CD14-positive monocyte (primary cell): Measurements from ENCODE around the gene AP2M1. TPM values are rescaled to one million over a fixed set of nuclear protein-coding genes. Genes with fewer than 3 reads are reported as not detected.

Source experiments
- DNase-seq, 3 donors: peaks; one replicate each; pipeline ENCODE4 v3.0.0-alpha.2; 2011 to 2022
- H2AFZ ChIP-seq: 2 replicates; pipeline ENCODE4 v1.6.0; 2012; ENCODE audit warnings: mild to moderate bottlenecking, low read depth, low read length, inconsistent platforms; ENCODE audit not compliant: insufficient read depth, poor library complexity, severe bottlenecking
- H3K27ac ChIP-seq, 2 donors: 1 replicate in 1 of 2; 2 replicates in 1 of 2; pipeline ENCODE4 v1.5.1; 2012 to 2013; ENCODE audit warnings: low read length in 2 of 2, control low read depth in 1 of 2, inconsistent platforms in 1 of 2, low read depth in 1 of 2, mild to moderate bottlenecking in 1 of 2
- H3K27me3 ChIP-seq, 2 donors: one replicate each; pipeline versions ENCODE4 v1.6.0 to v1.6.1; 2011 to 2013; ENCODE audit warnings: low read length in 2 of 2; ENCODE audit not compliant: control insufficient read depth in 2 of 2, insufficient read depth in 2 of 2
- H3K36me3 ChIP-seq, 2 donors: replicated peaks in 1 of 2; 1 replicate in 1 of 2; 2 replicates in 1 of 2; pipeline versions ENCODE4 v1.5.1 to v1.6.1; 2012 to 2013; ENCODE audit warnings: low read length in 2 of 2, control low read depth in 1 of 2, inconsistent platforms in 1 of 2, mild to moderate bottlenecking in 1 of 2; ENCODE audit not compliant: insufficient read depth in 2 of 2, control insufficient read depth in 1 of 2
- H3K4me1 ChIP-seq, 2 donors: 1 replicate in 1 of 2; 2 replicates in 1 of 2; pipeline versions ENCODE4 v1.5.1 to v1.6.1; 2012 to 2013; ENCODE audit warnings: low read length in 2 of 2, control low read depth in 1 of 2, inconsistent platforms in 1 of 2, mild to moderate bottlenecking in 1 of 2, moderate library complexity in 1 of 2; ENCODE audit not compliant: insufficient read depth in 2 of 2, control insufficient read depth in 1 of 2
- H3K4me2 ChIP-seq: replicated peaks from 2 replicates; pipeline ENCODE3; 2012; ENCODE audit warnings: low read length, moderate library complexity, mild to moderate bottlenecking; ENCODE audit not compliant: poor library complexity, severe bottlenecking; ENCODE audit errors: extremely low read depth
- H3K4me3 ChIP-seq, 3 experiments: fragments of 200-600 bp in 1 of 3; sonication (generic) in 1 of 3; replicated peaks in 1 of 3; 1 replicate in 2 of 3; 2 replicates in 1 of 3; pipeline ENCODE4 v1.5.1; 2011 to 2013; ENCODE audit warnings: low read length in 3 of 3, mild to moderate bottlenecking in 3 of 3, control low read depth in 2 of 3, low read depth in 2 of 3, inconsistent platforms in 1 of 3, moderate library complexity in 1 of 3
- H3K79me2 ChIP-seq: 2 replicates; pipeline ENCODE4 v1.6.0; 2012; ENCODE audit warnings: mild to moderate bottlenecking, control low read depth, inconsistent platforms, low read length, moderate library complexity; ENCODE audit not compliant: insufficient read depth
- H3K9ac ChIP-seq: 2 replicates; pipeline ENCODE4 v1.6.0; 2017; ENCODE audit warnings: low read length, mild to moderate bottlenecking; ENCODE audit not compliant: insufficient read depth, poor library complexity, severe bottlenecking
- H3K9me3 ChIP-seq, 2 donors: replicated peaks in 1 of 2; 1 replicate in 1 of 2; 2 replicates in 1 of 2; pipeline versions ENCODE4 v1.5.1 to v1.6.1; 2012 to 2013; ENCODE audit warnings: low read length in 2 of 2, control low read depth in 1 of 2; ENCODE audit not compliant: control insufficient read depth in 1 of 2, insufficient read depth in 1 of 2
- H4K20me1 ChIP-seq: 2 replicates; pipeline ENCODE4 v1.6.0; 2012; ENCODE audit warnings: mild to moderate bottlenecking, low read length, control low read depth, moderate library complexity; ENCODE audit not compliant: insufficient read depth
- H3K27ac Mint-ChIP-seq, 7 donors: one replicate each; pipeline ENCODE4 v1.8.0; 2020; ENCODE audit warnings: mild to moderate bottlenecking in 7 of 7, mixed read lengths in 7 of 7, moderate library complexity in 6 of 7, inconsistent platforms in 2 of 7
- H3K27me3 Mint-ChIP-seq, 3 donors: one replicate each; pipeline ENCODE4 v1.8.0; 2021 to 2022; ENCODE audit warnings: low read depth in 3 of 3, mild to moderate bottlenecking in 3 of 3, mixed read lengths in 3 of 3, moderate library complexity in 3 of 3, inconsistent platforms in 1 of 3
- H3K36me3 Mint-ChIP-seq, 2 donors: one replicate each; pipeline ENCODE4 v1.8.0; 2020; ENCODE audit warnings: mixed read lengths in 2 of 2, inconsistent platforms in 1 of 2, mild to moderate bottlenecking in 1 of 2
- H3K4me1 Mint-ChIP-seq: one replicate; pipeline ENCODE4 v1.8.0; 2020; ENCODE audit warnings: mild to moderate bottlenecking, mixed read lengths
- H3K4me3 Mint-ChIP-seq, 2 donors: one replicate each; pipeline ENCODE4 v1.8.0; 2020; ENCODE audit warnings: mild to moderate bottlenecking in 2 of 2, mixed read lengths in 2 of 2, moderate library complexity in 1 of 2
- H3K9me3 Mint-ChIP-seq, 7 donors: one replicate each; pipeline ENCODE4 v1.8.0; 2020 to 2022; ENCODE audit warnings: mixed read lengths in 7 of 7, mild to moderate bottlenecking in 6 of 7, moderate library complexity in 6 of 7, inconsistent platforms in 2 of 7
- WGBS: methylation state at CpG from one replicate; pipeline ENCODE4 v1.1.5; 2013; ENCODE audit warnings: missing lambda C conversion rate; ENCODE audit not compliant: insufficient coverage; 5-methylcytosine and 5-hydroxymethylcytosine counted together
- intact Hi-C, 2 donors: fragments of 100-400 bp; cut with micrococcal nuclease; formaldehyde crosslinking; loops; one replicate each; pipeline versions ENCODE4 v1.15.0 to v1.15.1; 2023
- polyA plus RNA-seq, 3 donors: library from polyadenylated mRNA; depleted of rRNA in 1 of 3; unstranded in 2 of 3; stranded (reverse) in 1 of 3; fragments of 300-500 nt in 2 of 3; fragments of >200 nt in 1 of 3; fragmentation: Illumina TruSeq in 2 of 3; gene quantifications; 1 replicate in 2 of 3; 2 replicates in 1 of 3; pipeline ENCODE4 v1.2.3, GENCODE V29; 2012 to 2021
- TF ChIP-seq, protein P1 (sequence below): fragments of 200-600 bp; IDR thresholded peaks from one replicate; pipeline ENCODE4 v1.8.0; 2022; ENCODE audit warnings: antibody characterized with exemption, mild to moderate bottlenecking

The AP2M1 gene
- polyA plus RNA-seq, 3 donors = 283 to 327 (median 295) TPM

DNA sequence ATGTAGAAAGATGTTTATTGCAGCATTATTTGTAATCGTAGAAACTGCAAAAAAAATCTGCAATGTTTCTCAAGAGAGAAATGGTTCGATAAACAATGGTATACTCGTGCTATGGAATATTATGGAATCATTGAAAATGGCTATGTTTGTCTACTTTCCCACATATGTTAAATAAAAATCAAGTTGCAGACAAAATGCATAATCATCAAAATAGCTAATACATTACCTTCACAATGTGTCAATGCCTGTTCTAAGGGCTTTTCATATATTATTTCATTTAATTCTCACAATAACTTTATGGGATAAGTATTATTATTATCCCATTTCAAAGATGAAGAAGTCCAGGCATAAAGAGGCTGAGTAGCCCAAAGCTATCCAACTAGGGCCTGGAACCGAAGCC, 41.7 kb upstream of the AP2M1 start:
- intact Hi-C loops = loop anchor here (5.0 to 10.0 kb wide), 4 partner anchors 39 to 238 kb away; partner anchors contain the start of genes ABCC5 (in 1 of the 2), ABCF3 (in 1 of the 2) and AP2M1 (in 1 of the 2)
- H3K79me2 ChIP-seq = peaks cover 29% of the 10 kb centered on the region
- Mint-ChIP-seq H3K27me3 (peaks cover 0 to 4% (median 0%) of the 10 kb centered on the region in 3 donors), H3K4me1 (peaks cover 30% of the 10 kb centered on the region), H3K27ac (no peak overlapping the region), H3K4me3 (no peak overlapping the region), H3K36me3 (peaks cover 6 to 7% of the 10 kb centered on the region in 2 donors), H3K9me3 (no peaks in the 10 kb centered on the region)
- peaks cover 18 to 33% of the 10 kb centered on the region in 2 donors for H3K4me1 ChIP-seq
- H4K20me1 ChIP-seq = peaks cover 12% of the 10 kb centered on the region
- no peak for DNase-seq
- no peak overlapping the region for H3K9ac ChIP-seq
- TF ChIP-seq, protein P1, sequence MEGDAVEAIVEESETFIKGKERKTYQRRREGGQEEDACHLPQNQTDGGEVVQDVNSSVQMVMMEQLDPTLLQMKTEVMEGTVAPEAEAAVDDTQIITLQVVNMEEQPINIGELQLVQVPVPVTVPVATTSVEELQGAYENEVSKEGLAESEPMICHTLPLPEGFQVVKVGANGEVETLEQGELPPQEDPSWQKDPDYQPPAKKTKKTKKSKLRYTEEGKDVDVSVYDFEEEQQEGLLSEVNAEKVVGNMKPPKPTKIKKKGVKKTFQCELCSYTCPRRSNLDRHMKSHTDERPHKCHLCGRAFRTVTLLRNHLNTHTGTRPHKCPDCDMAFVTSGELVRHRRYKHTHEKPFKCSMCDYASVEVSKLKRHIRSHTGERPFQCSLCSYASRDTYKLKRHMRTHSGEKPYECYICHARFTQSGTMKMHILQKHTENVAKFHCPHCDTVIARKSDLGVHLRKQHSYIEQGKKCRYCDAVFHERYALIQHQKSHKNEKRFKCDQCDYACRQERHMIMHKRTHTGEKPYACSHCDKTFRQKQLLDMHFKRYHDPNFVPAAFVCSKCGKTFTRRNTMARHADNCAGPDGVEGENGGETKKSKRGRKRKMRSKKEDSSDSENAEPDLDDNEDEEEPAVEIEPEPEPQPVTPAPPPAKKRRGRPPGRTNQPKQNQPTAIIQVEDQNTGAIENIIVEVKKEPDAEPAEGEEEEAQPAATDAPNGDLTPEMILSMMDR = no peak
- WGBS = no CpG with 5 or more reads among the region's 4 CpGs
- no peaks in the 10 kb centered on the region for H3K27me3 ChIP-seq
- H3K4me2 ChIP-seq = no peak overlapping the region
- H3K9me3 ChIP-seq = no peaks in the 10 kb centered on the region
- H3K36me3 ChIP-seq = peaks cover 5 to 8% of the 10 kb centered on the region in 2 donors
- H3K27ac ChIP-seq = no peak overlapping the region
- H3K4me3 ChIP-seq = no peak overlapping the region
- no peak overlapping the region for H2AFZ ChIP-seq

DNA sequence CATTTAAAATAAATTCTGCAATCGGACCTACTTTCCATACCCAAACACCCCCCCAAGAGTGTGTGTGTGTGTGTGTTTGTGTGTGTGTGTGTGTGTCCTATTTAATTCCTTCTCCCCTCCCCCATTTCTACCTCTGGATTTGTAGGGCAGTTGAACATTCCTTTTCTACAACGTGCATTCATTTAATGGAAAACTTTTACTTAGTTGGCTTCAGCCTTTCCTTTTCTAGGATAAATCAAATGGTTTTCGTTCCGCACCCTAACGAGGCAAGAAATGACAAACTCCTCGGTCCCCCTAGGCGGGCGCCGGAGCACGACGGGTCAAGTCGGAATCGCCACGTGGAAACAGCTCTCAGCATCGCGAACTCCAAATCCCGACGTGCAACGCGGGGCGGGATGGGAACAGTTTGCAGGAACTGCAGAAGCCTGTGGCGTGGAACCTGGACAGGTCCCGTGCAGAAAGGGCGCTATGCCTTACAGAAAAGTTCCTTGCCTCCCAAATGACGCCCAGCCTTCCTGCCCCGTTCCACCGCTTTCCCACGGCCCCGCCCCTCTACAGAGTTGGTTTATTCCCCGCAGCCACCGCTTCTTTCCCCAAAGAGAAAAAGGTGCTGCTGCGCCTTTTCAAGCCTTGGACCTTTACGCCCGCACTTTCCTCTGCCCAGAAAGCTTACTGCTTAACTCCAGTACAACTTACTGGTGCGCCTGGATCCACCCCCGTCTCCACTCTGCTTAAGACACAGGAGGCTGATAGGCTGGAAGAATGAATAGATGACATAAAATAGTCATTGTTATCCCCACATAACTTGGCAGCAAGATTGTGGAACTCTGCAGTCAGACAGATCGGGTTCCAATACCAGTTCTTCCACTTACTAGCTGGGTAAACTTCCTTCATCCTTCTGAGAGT, 40.6 kb upstream of the AP2M1 start:
- peaks cover 39% of the 10 kb centered on the region for H3K79me2 ChIP-seq
- H3K9me3 Mint-ChIP-seq = no peaks in the 10 kb centered on the region
- H3K9me3 ChIP-seq = no peaks in the 10 kb centered on the region
- peak overlapping the region; percentile 86 for H3K9ac ChIP-seq
- peak overlapping the region; percentile 94 for H2AFZ ChIP-seq
- TF ChIP-seq, protein P1 = no peak
- peaks cover 6 to 10% of the 10 kb centered on the region in 2 donors for H3K36me3 ChIP-seq
- peak overlapping the region; percentile 81 to 92 (median 88) for H3K27ac Mint-ChIP-seq
- peaks cover 18 to 33% of the 10 kb centered on the region in 2 donors for H3K4me1 ChIP-seq
- peak overlapping the region; percentile 98 for H3K4me2 ChIP-seq
- WGBS = 0% methylated on average over 28 of the region's 37 CpGs
- peaks cover 14% of the 10 kb centered on the region for H4K20me1 ChIP-seq
- H3K27me3 Mint-ChIP-seq = peaks cover 0 to 4% (median 0%) of the 10 kb centered on the region in 3 donors
- intact Hi-C loops = loop anchor here (2.0 to 10.0 kb wide), 5 partner anchors 23 to 239 kb away; partner anchors contain the start of genes ABCC5 (in 1 of the 2), ABCF3 (in 1 of the 2) and AP2M1 (in 1 of the 2)
- peaks cover 9 to 16% of the 10 kb centered on the region in 2 donors for H3K36me3 Mint-ChIP-seq
- peak overlapping the region in 1 of 2 donors; percentile 91 for H3K27ac ChIP-seq
- H3K4me3 Mint-ChIP-seq = peak overlapping the region; percentile 94 to 97
- peak overlapping the region; percentile 68 to 96 (median 91) for H3K4me3 ChIP-seq
- H3K4me1 Mint-ChIP-seq = peaks cover 30% of the 10 kb centered on the region
- H3K27me3 ChIP-seq = no peaks in the 10 kb centered on the region
- peak; percentile 51 to 57 (median 56) for DNase-seq
